GM18951 (cell line): ENCODE data around the gene SH3BP5.
A peak's percentile ranks its signal among the peaks of the same experiment; 100 is the strongest.

Experiments used
- POLR2A ChIP-seq: IDR thresholded peaks from 4 replicates; pipeline ENCODE4 v1.6.1; 2011; ENCODE audit warnings: mild to moderate bottlenecking; ENCODE audit not compliant: insufficient read length, insufficient read depth; ENCODE audit errors: extremely low read depth
- in situ Hi-C: fragments of 300-500 bp; cut with MboI; formaldehyde crosslinking; loops from one replicate; pipeline ENCODE4 v1.12.0; 2022; ENCODE audit warnings: low sequenced_read_pairs, mixed read lengths, inconsistent platforms; ENCODE audit not compliant: unreplicated experiment

Gene SH3BP5

DNA sequence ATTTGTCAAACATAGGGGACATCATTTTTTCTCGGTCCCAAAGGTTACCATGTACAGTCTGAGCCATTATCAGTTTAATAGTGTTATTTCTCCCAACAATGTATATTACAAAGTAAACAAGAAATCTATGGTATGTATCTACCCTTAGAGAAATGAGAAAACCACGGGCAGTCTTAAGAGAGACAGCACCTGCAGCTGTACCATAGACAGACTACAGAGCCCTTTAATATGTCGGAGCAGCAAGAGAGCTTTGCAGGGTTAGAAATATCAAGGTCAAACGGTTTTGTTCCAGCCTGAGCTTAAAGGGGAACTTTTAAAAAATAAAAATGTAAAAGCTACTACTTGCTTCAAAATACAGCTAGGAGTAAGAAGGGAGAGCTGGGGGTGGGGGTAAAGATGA, 53.2 kb downstream of the SH3BP5 start:
- no peak for TF ChIP-seq POLR2A
- in situ Hi-C loops = no loop called here

DNA sequence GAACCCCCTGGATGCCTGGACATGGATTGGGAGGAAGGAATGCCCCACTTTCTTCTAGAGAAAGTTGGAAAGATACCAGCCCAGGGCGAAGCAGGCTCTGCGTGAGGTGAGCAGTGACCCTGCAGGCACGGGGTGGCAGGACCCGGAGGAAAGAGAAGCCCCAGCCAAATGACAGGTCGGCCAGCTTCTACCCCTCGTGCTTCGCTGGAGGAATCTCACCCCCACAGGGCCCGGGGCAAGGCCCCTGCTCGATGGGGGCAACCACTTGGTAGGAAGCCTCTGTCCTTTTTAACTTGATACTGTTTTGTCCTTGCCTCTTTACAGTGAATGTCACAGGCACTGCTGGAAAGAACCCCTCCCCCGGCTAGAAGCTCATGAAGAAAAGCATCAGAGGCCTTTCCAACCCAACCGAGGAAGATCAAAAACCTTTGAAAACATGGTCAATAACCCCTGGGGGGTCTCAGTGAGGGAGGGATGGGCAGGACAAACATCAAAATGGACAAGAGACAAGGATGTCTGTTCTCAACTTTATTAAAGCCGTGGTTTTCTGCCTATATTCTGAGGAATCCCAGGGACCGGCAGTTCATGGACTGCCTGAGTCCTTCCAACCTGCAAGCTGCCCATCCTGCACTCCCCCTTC, 54.4 kb downstream of the SH3BP5 start:
- TF ChIP-seq POLR2A = no peak
- in situ Hi-C loops = no loop called here

DNA sequence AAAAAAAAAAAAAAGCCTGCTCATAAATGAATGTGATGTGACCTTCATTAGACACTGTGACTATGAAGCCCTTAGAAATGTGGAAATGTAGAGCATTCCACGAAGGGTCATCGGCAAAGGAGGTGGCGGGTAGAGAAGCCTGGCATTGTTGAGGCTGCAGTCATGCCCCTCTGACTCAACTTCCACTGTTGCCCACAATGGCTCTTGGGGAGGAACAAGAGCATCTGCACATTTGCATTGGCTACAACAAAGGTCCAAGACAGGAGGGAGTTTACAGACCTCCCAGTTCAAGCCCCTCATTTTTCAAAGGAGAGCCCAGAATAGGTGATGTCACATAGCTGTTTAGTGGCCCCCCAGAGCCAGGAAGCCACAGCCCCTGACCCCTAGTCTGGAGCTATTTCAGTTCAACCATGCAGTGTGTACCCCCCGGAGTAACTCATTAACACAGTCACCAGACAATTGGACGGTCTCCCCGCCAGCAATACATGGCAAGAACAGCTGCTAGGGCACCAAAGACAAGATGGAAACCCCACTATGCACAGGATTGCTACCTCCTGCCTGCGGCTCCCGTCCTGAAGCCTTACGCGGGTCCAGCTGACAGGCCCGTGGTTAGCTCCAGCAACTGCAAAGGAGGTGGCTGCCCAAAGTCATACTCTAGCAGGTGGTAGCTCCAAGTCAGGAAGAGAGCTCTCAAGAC, 56.2 kb downstream of the SH3BP5 start:
- no peak for TF ChIP-seq POLR2A
- in situ Hi-C loops = no loop called here

GRCh38 chr3:15273227-15273626, 59.2 kb downstream of the SH3BP5 start:
- TF ChIP-seq POLR2A = no peak

GRCh38 chr3:15272426-15273196, 59.8 kb downstream of the SH3BP5 start:
- in situ Hi-C loops = no loop called here
- TF ChIP-seq POLR2A = no peak

More at GRCh38 chr3:15273227-15273626, 59.2 kb downstream of the SH3BP5 start:
- in situ Hi-C loops = no loop called here

DNA sequence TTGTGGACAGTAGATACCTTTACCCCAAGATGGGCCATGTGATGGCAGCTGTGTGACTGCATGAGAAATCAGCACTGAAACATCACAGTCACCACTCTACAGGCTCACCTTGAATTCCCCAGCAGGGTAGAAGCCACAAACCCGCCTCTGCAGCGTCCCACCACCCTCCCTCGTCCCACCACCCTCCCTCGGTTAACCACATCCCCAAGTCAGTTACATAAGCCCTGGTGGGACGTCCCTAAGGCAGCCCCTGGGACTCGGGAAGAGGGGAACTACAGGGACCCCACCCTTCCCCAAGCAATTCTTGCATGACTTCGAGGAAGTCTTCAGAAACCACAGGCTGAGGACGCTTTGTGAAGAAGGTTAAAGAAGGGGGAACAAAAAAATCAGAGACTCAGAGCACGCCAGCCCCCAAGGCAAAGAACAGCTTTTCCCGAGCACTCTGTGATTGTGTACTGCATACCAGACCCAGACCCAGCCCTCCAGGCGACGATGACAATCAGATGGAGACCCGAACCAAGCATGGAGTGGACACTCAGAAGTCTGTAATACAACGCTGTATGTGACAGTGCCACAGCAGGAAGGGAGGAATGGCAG, 60.5 kb downstream of the SH3BP5 start:
- in situ Hi-C loops = no loop called here
- TF ChIP-seq POLR2A = no peak

GRCh38 chr3:15271030-15271429, 61.4 kb downstream of the SH3BP5 start:
- in situ Hi-C loops = no loop called here

DNA sequence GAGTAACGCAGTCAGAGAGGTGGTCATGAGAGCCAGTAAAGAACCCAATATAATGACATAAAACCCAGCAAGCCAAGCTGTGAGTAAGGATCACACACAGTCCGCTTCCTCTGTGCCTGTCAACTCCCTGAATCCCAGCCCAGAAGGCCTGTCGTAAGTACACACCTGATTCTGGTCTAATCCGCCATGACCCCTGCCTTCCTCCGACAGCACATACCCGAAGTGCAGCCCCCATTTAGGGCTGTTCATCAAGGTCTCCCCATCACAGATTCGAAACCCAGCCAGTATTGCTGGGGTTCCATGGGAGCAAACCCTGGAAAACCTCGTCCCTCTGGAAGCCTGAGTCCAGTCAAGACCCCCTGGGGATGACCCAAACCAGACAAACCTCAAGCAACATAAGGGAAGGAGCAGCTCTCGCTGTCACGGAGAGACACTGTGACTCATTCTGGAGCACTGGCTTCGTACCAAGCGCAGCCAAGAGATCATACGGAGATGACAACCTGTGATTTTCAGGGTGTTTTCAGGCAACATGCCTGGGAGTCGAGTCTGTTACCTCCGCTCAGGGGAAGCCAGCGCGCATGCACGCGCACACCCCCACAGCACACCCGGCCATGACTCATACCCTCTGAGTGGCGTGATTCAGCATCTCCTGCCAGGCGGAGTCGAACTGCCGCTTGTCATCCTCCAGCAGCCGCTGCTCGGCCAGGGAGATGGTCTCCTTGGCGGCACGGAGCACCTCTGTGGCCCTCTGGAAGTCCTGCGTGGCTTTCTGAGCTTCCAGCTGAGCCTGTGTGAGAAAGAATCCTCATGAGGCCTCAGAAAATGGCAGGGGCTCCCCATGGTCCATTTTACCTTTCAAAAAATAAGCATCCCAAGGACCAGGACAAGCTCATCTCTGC, 63.0 kb downstream of the SH3BP5 start:
- in situ Hi-C loops = loop anchor here (10.0 kb wide), 1 partner anchor 115 kb away; no protein-coding TSS in a partner anchor
- TF ChIP-seq POLR2A = peak; percentile 48

More at GRCh38 chr3:15271030-15271429, 61.4 kb downstream of the SH3BP5 start:
- TF ChIP-seq POLR2A = no peak

DNA sequence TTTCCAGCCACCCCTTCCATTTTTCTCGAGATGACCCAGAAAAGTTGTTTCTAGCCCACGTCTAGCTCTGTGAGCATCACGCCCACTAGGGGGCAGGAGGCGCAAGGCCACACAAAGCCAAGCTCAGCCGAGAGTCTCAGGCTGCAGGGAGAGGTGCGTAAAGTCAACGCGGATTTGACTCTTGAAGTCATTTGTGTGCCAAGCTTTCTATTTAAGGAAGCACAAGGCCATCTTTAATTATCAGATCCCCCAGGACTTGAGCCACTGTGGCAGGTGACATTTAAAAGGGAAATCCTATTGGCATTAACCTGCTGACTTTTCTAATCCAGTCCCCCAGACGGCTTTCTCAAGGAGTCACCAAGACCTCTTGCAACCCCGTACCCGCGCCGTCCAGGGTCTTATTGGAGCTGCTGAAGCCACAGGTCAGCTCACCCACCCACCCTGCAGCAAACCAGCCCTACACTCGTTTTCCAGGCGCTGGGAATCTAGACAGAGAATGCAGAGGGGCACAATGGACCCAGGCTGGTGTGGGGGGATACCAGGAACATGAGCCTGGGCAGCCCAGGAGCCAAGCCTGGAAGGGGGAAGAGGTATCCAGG, 64.3 kb downstream of the SH3BP5 start:
- in situ Hi-C loops = loop anchor here (10.0 kb wide), 1 partner anchor 117 kb away; no protein-coding TSS in a partner anchor

DNA sequence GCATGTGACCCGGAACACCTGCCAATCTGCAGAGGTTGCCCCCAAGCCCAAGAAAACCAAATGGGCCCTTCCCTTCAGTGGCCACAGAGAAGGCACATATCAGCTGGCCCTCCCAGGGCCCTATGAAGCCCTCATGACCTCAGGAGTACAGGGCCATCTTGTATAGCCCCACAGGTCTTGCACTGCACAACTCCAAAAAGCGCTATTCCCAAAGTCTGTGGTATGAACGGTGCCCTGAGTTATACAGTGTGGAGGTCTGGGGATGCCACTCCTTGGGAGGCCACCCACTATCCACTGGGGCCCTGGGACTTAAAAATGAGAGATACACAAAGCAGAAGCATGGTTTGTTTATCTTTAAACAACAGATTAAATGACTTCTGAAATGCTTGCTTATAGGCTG, 64.9 kb downstream of the SH3BP5 start:
- in situ Hi-C loops = loop anchor here (10.0 kb wide), 1 partner anchor 117 kb away; no protein-coding TSS in a partner anchor
- TF ChIP-seq POLR2A = no peak

More for the DNA sequence above, 64.3 kb downstream of the SH3BP5 start:
- TF ChIP-seq POLR2A = no peak

- in situ Hi-C loops = loop anchor here (10.0 kb wide), 1 partner anchor 118 kb away; no protein-coding TSS in a partner anchor
- no peak for TF ChIP-seq POLR2A
These were observed 65.6 kb downstream of the SH3BP5 start for GRCh38 chr3:15266510-15267376.
